Measurements from ENCODE around the gene SRMS. TPM values are rescaled to one million over a fixed set of nuclear protein-coding genes. Genes with fewer than 3 reads are reported as not detected.

SRMS gene
- total RNA-seq, 1 experiment from 2014 or later: 3.2 TPM

GRCh38 chr20:63591147-63591533 lies 43.6 kb upstream of the SRMS start:
- no peaks in the 10 kb centered on the region for H3K9me3 ChIP-seq (ENCODE audit: control insufficient read depth in 1 of 2, insufficient read depth in 1 of 2, low read depth in 1 of 2, low read length in 2 of 2)
- POLR2A ChIA-PET: interaction anchor here (0.5 kb wide), 1 partner anchor 51 kb away, joined by 5 read pairs; no protein-coding TSS in a partner anchor
- ATAC-seq (no peak), DNase-seq (ENCODE audit: low read depth, low spot score) (no peak)
- no peaks in the 10 kb centered on the region for H3K36me3 ChIP-seq (ENCODE audit: control insufficient read depth in 1 of 2, insufficient read depth in 2 of 2, low read length in 2 of 2)
- RAD21 ChIA-PET (ENCODE audit: low non-redundant PET in 1 of 2, low total read pairs in 2 of 2, uncharacterized antibody in 2 of 2, unreplicated experiment in 2 of 2): no interaction called here
- no peak overlapping the region for H3K27ac ChIP-seq (ENCODE audit: low read depth, low read length)
- no peak overlapping the region for H3K4me3 ChIP-seq (replicated peaks in 1 of 2; ENCODE audit: low read depth in 1 of 2, low read length in 2 of 2)
- no peaks in the 10 kb centered on the region for H3K9me2 ChIP-seq (ENCODE audit: insufficient read depth)
- no peaks in the 10 kb centered on the region for H4K20me1 ChIP-seq (ENCODE audit: insufficient read depth)
- H3K79me2 ChIP-seq (ENCODE audit: insufficient read depth, low read length): no peaks in the 10 kb centered on the region
- H2AFZ ChIP-seq (ENCODE audit: low read depth, low read length, poor library complexity, severe bottlenecking): no peak overlapping the region
- peaks cover 0 to 7% of the 10 kb centered on the region in 2 experiments; a peak in 2 of 4 replicates for H3K4me1 ChIP-seq (ENCODE audit: control insufficient read depth in 1 of 2, insufficient read depth in 2 of 2, low read length in 2 of 2)
- no TSS peak for BruUV-seq (replicated peaks)
- CTCF ChIA-PET: no interaction called here
- H3K9ac ChIP-seq (ENCODE audit: low read length): no peak overlapping the region
- H3K27me3 ChIP-seq (ENCODE audit: insufficient read depth, low read length): no peaks in the 10 kb centered on the region
- TF ChIP-seq YY1 (IDR thresholded peaks at IDR 0.05; ENCODE audit: extremely low read depth, insufficient replicate concordance, low read depth, low read length) (no peak), POLR2AphosphoS5 (IDR thresholded peaks at IDR 0.05; ENCODE audit: low read depth, low read length) (no peak), CTCF (IDR thresholded peaks at IDR 0.05 in 2 of 3, conservative IDR thresholded peaks at IDR 0.05 in 1 of 3; ENCODE audit: borderline replicate concordance in 1 of 3, insufficient read depth in 1 of 3, low read depth in 2 of 3, low read length in 2 of 3) (no peak), SP1 (IDR thresholded peaks at IDR 0.05; ENCODE audit: low read depth) (no peak), ZNF274 (IDR thresholded peaks at IDR 0.05; ENCODE audit: low read depth, low read length) (no peak), POLR2A (IDR thresholded peaks at IDR 0.05; ENCODE audit: borderline replicate concordance, extremely low read depth, insufficient read depth, insufficient read length) (no peak), FOSL1 (IDR thresholded peaks at IDR 0.05; ENCODE audit: low read depth) (no peak), EGR1 (IDR thresholded peaks at IDR 0.05; ENCODE audit: low read depth) (no peak), EZH2 (IDR thresholded peaks at IDR 0.05) (no peak), TCF7L2 (IDR thresholded peaks at IDR 0.05; ENCODE audit: borderline replicate concordance, extremely low read depth, insufficient read depth, insufficient read length) (no peak)
- no peak overlapping the region for H3K4me2 ChIP-seq (ENCODE audit: low read length)
- intact Hi-C loops (cut with micrococcal nuclease): no loop called here
